Fibroblast of skin of left biceps (primary cell): ENCODE results near the gene SCNN1G.
"Not testable (repeated sequence)": the region's sequence is repeated elsewhere in the genome, so short reads cannot be mapped to it uniquely, and the experiment has no call there.

Experiments
- DNase-seq, 2 experiments: peaks; one replicate each; pipeline ENCODE4 v3.0.0-alpha.2; 2013; ENCODE audit warnings: low read depth in 2 of 2

SCNN1G gene

GRCh38 chr16:23252310-23252709 lies 69.8 kb downstream of the SCNN1G start:
- DNase-seq = no peak

DNA sequence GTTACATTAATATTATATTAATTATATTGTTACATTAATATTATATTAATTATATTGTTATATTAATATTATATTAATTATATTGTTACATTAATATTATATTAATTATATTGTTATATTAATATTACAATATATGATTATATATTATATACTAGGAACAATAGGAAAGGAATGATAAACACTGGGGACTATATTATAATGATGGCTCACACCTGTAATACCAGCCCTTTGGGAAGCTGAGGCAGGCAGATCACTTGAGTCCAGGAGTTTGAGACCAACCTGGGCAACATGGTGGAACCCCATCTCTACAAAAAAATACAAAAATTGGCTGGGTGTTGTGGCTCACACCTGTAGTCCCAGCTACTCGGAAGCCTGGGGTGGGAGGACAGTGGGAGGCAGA lies 71.1 kb downstream of the SCNN1G start:
- not testable (repeated sequence) for DNase-seq

- no peak for DNase-seq
These were observed 71.8 kb downstream of the SCNN1G start for GRCh38 chr16:23254338-23254737.

- DNase-seq = no peak
These were observed 72.5 kb downstream of the SCNN1G start for GRCh38 chr16:23255000-23255399.

DNA sequence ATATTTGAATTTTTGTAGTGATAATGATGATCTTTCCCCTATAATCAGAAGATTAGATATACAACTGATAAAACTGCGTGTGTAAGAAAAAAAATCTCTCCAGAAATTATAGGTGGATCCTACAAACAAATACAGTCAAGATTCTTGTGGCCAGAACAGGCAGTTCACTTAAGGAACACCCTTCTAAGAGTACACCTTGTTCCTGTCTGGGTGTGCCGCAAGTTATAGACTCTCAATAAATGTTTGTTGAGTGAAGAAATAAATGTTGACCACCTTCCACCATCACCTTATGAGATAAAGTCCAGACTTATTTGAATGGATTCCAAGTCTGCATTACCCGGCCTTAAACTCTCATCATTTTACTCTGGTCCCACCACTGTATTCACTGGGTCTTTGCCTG lies 73.9 kb downstream of the SCNN1G start:
- DNase-seq = no peak

GRCh38 chr16:23257682-23258081 lies 75.1 kb downstream of the SCNN1G start:
- no peak for DNase-seq

DNA sequence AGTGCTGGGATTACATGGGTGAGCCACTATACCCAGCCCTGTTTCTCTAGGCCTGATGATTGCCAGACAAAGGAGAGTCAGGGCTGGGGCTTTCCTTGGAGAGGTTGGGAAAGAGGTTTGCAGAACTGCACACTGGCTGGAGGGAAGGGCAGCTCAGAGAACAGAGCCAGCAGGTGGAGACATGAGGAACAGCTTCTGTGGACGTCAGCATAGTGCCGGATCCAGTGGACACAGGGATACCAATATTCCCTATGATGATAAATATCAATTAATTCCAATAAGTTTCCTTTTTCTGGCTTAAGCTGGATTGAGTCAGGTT lies 76.3 kb downstream of the SCNN1G start:
- DNase-seq = no peak
